OCI-LY3 (cell line): ENCODE data around the gene PRSS33.

Experiments used
- EZH2phosphoT487 ChIP-seq: fragments of 200-600 bp; shearing (Covaris generic); IDR thresholded peaks from 2 replicates; pipeline ENCODE4 v1.6.1; 2018; ENCODE audit warnings: antibody characterized with exemption, mixed run types, low read depth
- TF ChIP-seq, protein P1 (sequence below): fragments of 200-600, 300-600 bp; sonication (generic); IDR thresholded peaks from 2 replicates; pipeline ENCODE4 v1.5.1; 2014; ENCODE audit warnings: antibody characterized with exemption, low read length, low read depth

DNA sequence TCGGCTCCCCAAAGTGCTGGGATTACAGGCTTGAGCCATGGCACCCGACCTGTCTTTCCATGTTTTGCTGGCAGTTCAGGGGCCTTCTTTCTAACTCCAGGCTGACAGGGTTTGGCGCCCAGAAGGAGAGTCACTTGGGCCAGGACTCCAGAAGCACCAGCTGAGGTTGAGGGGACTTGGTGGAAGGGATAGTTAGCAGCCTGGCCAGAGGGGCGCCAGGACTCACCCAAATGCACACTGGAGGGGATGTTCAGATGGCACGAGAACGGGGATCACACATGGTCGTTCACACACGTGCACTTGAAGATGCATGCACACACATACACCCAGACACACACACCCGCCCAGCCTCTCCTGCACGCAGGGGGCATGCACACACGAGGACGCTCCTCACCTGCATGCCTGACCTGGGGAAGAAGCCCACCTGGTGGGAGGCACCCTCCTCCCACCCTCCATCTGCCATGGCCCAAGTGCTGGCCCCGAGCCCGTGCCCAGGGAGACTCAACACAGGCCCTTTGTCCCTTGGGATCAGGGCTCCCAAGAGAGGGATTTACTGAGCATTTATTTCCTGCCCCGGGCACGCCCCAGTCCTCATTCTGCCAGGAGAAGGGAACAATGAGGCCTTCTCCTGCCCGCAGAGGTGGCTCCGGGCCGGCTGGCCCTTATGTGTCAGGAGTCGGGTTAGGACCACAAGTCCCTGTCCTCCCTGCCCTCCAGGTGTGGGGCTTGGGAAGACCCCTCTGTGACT, 27.4 kb upstream of the PRSS33 start:
- TF ChIP-seq, protein P1, sequence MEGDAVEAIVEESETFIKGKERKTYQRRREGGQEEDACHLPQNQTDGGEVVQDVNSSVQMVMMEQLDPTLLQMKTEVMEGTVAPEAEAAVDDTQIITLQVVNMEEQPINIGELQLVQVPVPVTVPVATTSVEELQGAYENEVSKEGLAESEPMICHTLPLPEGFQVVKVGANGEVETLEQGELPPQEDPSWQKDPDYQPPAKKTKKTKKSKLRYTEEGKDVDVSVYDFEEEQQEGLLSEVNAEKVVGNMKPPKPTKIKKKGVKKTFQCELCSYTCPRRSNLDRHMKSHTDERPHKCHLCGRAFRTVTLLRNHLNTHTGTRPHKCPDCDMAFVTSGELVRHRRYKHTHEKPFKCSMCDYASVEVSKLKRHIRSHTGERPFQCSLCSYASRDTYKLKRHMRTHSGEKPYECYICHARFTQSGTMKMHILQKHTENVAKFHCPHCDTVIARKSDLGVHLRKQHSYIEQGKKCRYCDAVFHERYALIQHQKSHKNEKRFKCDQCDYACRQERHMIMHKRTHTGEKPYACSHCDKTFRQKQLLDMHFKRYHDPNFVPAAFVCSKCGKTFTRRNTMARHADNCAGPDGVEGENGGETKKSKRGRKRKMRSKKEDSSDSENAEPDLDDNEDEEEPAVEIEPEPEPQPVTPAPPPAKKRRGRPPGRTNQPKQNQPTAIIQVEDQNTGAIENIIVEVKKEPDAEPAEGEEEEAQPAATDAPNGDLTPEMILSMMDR = no peak
- no peak for TF ChIP-seq EZH2phosphoT487
